Uterus (tissue), 4 donors: ENCODE measurements around the gene CAMK1G. TPM values are rescaled to one million over a fixed set of nuclear protein-coding genes. Genes with fewer than 3 reads are reported as not detected.

Experiments used
- DNase-seq, 2 donors: peaks; one replicate each; pipeline ENCODE4 v3.0.0-alpha.2; 2019 to 2020
- H3K27ac ChIP-seq, 2 donors: fragments of 200-600 bp; sonication (generic); 1 replicate in 1 of 2; 2 replicates in 1 of 2; pipeline ENCODE4 v1.5.1; 2016 to 2018
- H3K27me3 ChIP-seq, 2 donors: fragments of 200-600 bp; sonication (generic); one replicate each; pipeline ENCODE4 v1.5.1; 2018 to 2019; ENCODE audit warnings: control low read depth in 1 of 2
- H3K36me3 ChIP-seq, 2 donors: fragments of 200-600 bp; sonication (generic); one replicate each; pipeline ENCODE4 v1.5.1; 2019; ENCODE audit warnings: control low read depth in 1 of 2
- H3K4me1 ChIP-seq, 2 donors: fragments of 200-600 bp; sonication (generic); one replicate each; pipeline ENCODE4 v1.5.1; 2018 to 2019; ENCODE audit warnings: control low read depth in 1 of 2
- H3K4me3 ChIP-seq, 2 donors: fragments of 200-600 bp; sonication (generic); 1 replicate in 1 of 2; 2 replicates in 1 of 2; pipeline ENCODE4 v1.5.1; 2018 to 2019; ENCODE audit warnings: mild to moderate bottlenecking in 1 of 2
- H3K9me3 ChIP-seq, 2 donors: fragments of 200-600 bp; sonication (generic); one replicate each; pipeline ENCODE4 v1.5.1; 2019; ENCODE audit warnings: control low read depth in 1 of 2
- POLR2A ChIP-seq, 2 donors: fragments of 450-650 bp; IDR thresholded peaks; one replicate each; pipeline ENCODE4 v1.6.1; 2016; ENCODE audit warnings: antibody characterized with exemption in 2 of 2, mild to moderate bottlenecking in 1 of 2, moderate library complexity in 1 of 2
- intact Hi-C: fragments of 100-400 bp; cut with DNase I; formaldehyde crosslinking; loops from one replicate; pipeline ENCODE4 v1.15.1; 2023; ENCODE audit warnings: low total_unique reads
- total RNA-seq, 4 donors: library from RNA; depleted of rRNA in 3 of 4; stranded (reverse); fragments of >200 nt in 3 of 4; gene quantifications; one replicate each; pipeline versions ENCODE4 v1.1.0 to v1.2.4, GENCODE V29; 2014 to 2023
- TF ChIP-seq, protein P1 (sequence below), 4 experiments: fragments of 200-600 bp in 2 of 4; fragments of 450-650 bp in 2 of 4; sonication (generic) in 2 of 4; IDR thresholded peaks; one replicate each; pipeline ENCODE4 v1.5.1; 2016 to 2019; ENCODE audit warnings: antibody characterized with exemption in 4 of 4, mild to moderate bottlenecking in 2 of 4, moderate library complexity in 1 of 4
- donor health status: DM: yes; HTN: yes; CAD: no.

CAMK1G gene
- total RNA-seq, 4 donors from 2014 or later: 0.43 to 5.6 TPM; not detected in 2

DNA sequence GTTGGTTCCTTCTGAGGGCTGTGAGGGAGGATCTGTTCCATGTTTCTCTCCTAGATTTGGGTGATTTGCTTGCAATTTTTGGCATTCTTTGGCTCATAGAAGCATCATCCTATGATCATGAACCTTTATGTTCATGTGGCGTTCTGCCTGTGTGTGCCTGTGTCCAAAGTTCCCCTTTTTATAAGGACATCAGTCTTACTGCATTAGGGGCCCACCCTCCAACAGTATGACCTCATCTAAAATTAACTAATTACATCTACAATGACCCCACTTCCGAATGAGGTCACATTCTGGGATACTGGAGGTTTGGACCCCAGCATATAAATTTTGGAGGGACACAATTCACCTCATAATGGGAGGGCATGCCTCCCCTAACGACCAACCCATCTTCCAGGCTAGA is 12.8 kb upstream of the CAMK1G start:
- Histone ChIP-seq H3K9me3 (no peaks in the 10 kb centered on the region), H3K27me3 (no peaks in the 10 kb centered on the region), H3K27ac (no peak overlapping the region), H3K4me3 (no peak overlapping the region), H3K36me3 (no peaks in the 10 kb centered on the region), H3K4me1 (no peaks in the 10 kb centered on the region)
- intact Hi-C loops: no loop called here
- TF ChIP-seq, protein P1, sequence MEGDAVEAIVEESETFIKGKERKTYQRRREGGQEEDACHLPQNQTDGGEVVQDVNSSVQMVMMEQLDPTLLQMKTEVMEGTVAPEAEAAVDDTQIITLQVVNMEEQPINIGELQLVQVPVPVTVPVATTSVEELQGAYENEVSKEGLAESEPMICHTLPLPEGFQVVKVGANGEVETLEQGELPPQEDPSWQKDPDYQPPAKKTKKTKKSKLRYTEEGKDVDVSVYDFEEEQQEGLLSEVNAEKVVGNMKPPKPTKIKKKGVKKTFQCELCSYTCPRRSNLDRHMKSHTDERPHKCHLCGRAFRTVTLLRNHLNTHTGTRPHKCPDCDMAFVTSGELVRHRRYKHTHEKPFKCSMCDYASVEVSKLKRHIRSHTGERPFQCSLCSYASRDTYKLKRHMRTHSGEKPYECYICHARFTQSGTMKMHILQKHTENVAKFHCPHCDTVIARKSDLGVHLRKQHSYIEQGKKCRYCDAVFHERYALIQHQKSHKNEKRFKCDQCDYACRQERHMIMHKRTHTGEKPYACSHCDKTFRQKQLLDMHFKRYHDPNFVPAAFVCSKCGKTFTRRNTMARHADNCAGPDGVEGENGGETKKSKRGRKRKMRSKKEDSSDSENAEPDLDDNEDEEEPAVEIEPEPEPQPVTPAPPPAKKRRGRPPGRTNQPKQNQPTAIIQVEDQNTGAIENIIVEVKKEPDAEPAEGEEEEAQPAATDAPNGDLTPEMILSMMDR (IDR thresholded peaks at IDR 0.05): no peak
- no peak for TF ChIP-seq POLR2A (IDR thresholded peaks at IDR 0.05)
- no peak for DNase-seq

DNA sequence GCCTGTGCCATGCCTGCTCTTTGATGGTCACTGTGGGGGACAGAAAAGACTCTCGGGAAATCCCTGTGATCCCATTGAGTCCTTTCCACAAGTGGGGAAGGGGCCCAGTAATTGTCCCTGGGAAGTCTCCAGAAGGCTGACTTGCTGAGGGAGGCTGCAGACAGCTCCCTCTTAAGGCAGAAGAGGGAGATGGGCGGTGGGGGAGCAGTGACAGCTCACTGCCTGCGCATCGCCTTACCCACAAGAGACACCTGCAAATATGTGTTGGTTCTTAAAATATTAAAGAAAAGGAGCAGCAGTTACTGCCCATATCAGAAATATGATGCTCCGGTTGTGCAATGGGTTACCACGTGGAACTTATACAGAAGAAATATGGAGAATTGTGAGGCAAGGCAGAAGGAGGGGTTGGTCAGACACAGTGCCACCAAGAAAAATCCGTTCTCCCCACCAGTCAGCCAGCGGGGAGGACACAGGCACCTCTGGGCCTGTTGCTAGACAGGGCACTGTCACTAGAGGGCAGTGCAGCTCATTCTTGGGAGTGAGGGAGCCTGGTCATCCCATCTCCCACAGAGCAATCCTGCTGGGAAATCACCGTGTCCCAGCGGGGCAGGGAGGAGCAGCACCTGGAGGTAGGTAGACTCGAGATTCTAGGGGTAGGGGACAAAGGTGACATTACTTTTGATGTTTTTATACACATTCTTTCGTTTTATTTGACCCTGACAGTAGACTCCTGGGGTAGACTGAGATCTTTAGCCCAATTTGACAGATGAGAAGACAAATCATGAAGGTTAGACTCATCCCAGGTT is 6.9 kb upstream of the CAMK1G start:
- Histone ChIP-seq H3K4me3 (no peak overlapping the region), H3K9me3 (no peaks in the 10 kb centered on the region), H3K36me3 (no peaks in the 10 kb centered on the region), H3K4me1 (no peaks in the 10 kb centered on the region), H3K27me3 (peaks cover 0 to 3% of the 10 kb centered on the region in 2 donors), H3K27ac (no peak overlapping the region)
- DNase-seq: peak; percentile 60 to 78
- intact Hi-C loops: no loop called here
- TF ChIP-seq, protein P1 (IDR thresholded peaks at IDR 0.05): peak; percentile 80 to 90 (median 81)
- TF ChIP-seq POLR2A (IDR thresholded peaks at IDR 0.05): no peak

DNA sequence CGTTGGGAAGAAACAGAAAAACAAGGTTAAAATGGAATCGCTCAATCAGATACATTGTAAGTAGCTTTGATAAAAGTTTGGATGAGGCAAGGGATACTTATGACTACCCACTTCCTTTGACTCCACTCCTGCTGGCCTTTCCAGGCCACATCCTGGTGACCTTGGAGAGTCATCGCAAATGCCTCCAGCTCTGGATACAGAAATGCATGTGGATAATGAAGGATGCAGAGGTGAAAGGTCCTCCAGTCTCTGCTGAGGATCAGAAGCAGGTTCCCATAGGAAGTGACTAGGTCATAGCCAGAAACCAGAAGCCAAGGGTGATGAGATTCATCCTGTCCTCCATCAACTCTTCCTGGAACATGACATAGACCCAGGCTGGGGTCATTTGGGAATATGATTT is 6.2 kb upstream of the CAMK1G start:
- intact Hi-C loops: no loop called here
- no peaks in the 10 kb centered on the region for H3K4me1 ChIP-seq
- no peak overlapping the region for H3K27ac ChIP-seq
- DNase-seq: no peak
- H3K27me3 ChIP-seq: peaks cover 0 to 3% of the 10 kb centered on the region in 2 donors
- no peaks in the 10 kb centered on the region for H3K9me3 ChIP-seq
- no peak overlapping the region for H3K4me3 ChIP-seq
- no peaks in the 10 kb centered on the region for H3K36me3 ChIP-seq
- TF ChIP-seq, protein P1 (IDR thresholded peaks at IDR 0.05): no peak
- TF ChIP-seq POLR2A (IDR thresholded peaks at IDR 0.05): no peak

DNA sequence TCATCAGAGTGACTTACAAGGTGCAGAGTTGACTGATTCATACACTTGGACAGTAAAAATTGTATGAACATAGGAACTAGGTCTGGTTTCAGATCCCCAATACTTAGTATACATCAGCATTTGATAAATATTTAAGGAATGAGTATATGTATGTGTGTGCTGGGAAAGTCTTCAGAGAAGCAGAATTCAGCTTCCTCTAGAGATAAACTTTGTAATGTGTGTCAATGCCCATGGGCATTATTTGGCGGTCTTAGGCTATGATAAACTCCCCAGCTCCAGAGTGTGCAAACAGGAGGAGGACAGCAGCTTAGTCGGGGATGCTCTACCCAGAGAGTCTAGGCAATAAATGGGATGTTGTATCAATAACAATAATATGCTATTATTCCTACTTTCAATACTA is 2.9 kb upstream of the CAMK1G start:
- TF ChIP-seq POLR2A (IDR thresholded peaks at IDR 0.05): no peak
- TF ChIP-seq, protein P1 (IDR thresholded peaks at IDR 0.05): no peak
- H3K4me1 ChIP-seq: no peaks in the 10 kb centered on the region
- no peak overlapping the region for H3K27ac ChIP-seq
- DNase-seq: no peak
- peaks cover 3 to 9% of the 10 kb centered on the region in 2 donors for H3K27me3 ChIP-seq
- H3K36me3 ChIP-seq: no peaks in the 10 kb centered on the region
- intact Hi-C loops: loop anchor here (5.0 kb wide), 1 partner anchor 107 kb away; no protein-coding TSS in a partner anchor
- H3K9me3 ChIP-seq: no peaks in the 10 kb centered on the region
- H3K4me3 ChIP-seq: no peak overlapping the region

DNA sequence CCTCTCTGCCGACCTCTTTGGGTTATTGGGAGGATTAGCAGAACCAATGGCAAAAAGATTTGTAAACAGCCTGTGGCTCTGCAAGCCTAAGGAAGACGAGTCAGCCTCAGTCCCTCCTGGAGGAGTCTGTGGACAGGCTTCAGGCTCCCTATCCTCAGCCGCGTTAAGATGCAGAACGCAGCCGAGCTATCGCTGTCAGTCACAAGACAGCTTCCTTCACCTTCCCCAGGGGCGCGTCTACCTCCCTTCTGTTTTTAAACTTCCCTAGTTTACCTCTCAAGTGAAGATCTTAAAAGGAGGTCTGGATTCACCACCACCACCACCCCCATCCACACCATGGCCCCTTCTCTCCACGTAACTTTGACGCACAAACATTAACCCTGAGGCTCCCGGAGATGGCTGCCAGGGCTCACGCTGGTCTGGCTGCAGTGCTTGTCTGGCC is 738 bp downstream of the CAMK1G start:
- TF ChIP-seq, protein P1 (IDR thresholded peaks at IDR 0.05): no peak
- no peak for TF ChIP-seq POLR2A (IDR thresholded peaks at IDR 0.05)
- DNase-seq: no peak
- H3K4me3 ChIP-seq: peak overlapping the region in 1 of 2 donors; percentile 26
- intact Hi-C loops: loop anchor here (5.0 kb wide), 1 partner anchor 103 kb away; no protein-coding TSS in a partner anchor
- H3K27me3 ChIP-seq: peaks cover 0 to 9% of the 10 kb centered on the region in 2 donors
- H3K27ac ChIP-seq: no peak overlapping the region
- H3K4me1 ChIP-seq: no peaks in the 10 kb centered on the region
- H3K36me3 ChIP-seq: no peaks in the 10 kb centered on the region
- no peaks in the 10 kb centered on the region for H3K9me3 ChIP-seq
